Stomach (tissue), 4 donors: ENCODE measurements around the gene CUEDC1.

Experiments
- CTCF ChIP-seq, 7 experiments: fragments of 450-650 bp in 4 of 7; fragments of 200-600 bp in 3 of 7; sonication (generic) in 3 of 7; IDR thresholded peaks; one replicate each; pipeline ENCODE4 v1.5.1; 2016 to 2019; ENCODE audit warnings: antibody characterized with exemption in 7 of 7, control low read depth in 2 of 7, mild to moderate bottlenecking in 1 of 7
- EP300 ChIP-seq: sonication (generic); formaldehyde crosslinking; IDR thresholded peaks from one replicate; pipeline ENCODE4 v1.6.1; 2017; ENCODE audit warnings: antibody characterized with exemption

DNA sequence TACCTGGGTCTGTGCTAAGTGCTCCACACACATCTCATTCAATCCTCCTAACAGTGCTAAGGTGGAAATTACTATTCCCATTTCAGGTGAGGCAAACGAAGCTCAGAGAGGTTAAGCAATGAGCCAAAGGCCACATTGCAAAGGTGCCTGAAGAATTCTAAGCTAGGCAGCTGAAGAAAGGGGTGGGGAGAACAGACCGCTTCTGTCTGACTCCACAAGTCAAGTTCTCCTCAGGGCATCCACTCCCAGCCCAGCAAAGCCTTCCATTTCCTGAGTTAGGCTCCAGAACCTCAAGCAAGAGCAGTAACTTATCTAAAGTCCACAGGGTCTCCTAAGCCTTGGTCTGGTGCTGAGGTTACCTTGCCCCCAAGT lies 78.4 kb downstream of the CUEDC1 start:
- no peak for TF ChIP-seq CTCF (IDR thresholded peaks at IDR 0.05)
- no peak for TF ChIP-seq EP300
